ENCODE results near the gene SMIM35. TPM values are rescaled to one million over a fixed set of nuclear protein-coding genes. Genes with fewer than 3 reads are reported as not detected.
A peak's percentile ranks its signal among the peaks of the same experiment; 100 is the strongest.

The SMIM35 gene
- total RNA-seq, 1 experiment from 2014 or later: not detected

DNA sequence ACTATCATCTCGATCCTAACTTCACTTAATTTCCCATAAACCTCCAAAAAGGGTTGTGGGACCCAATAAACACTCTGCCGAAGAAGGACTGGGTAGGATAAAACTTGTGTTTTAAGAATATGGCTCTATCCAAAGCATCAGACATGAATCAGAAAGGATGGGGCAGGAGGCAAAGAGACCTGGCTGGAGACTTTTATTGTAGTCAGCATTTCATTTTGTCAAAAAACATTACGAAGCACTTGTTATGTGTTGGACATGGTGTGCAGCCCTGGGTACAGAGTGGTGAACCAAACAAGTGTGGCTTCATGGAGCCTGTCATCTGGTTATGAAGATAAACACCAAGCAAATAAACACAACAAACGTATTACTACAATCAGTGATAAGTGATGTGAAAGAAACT lies 83.3 kb downstream of the SMIM35 start:
- CTCF ChIA-PET: no interaction called here
- POLR2A ChIA-PET (ENCODE audit: unreplicated experiment): no interaction called here
- DNase-seq: peak in 1 of 2 experiments; percentile 28
- intact Hi-C loops (cut with micrococcal nuclease; ENCODE audit: unreplicated experiment): no loop called here
- no peaks in the 10 kb centered on the region for H3K4me1 ChIP-seq (replicated peaks; ENCODE audit: insufficient read depth)
- no peak overlapping the region for H3K4me2 ChIP-seq
- H3K4me3 ChIP-seq: no peak overlapping the region
- H3K79me2 ChIP-seq (ENCODE audit: low read depth): no peaks in the 10 kb centered on the region
- H3K36me3 ChIP-seq (ENCODE audit: low read depth): no peaks in the 10 kb centered on the region
- H2AFZ ChIP-seq: no peak overlapping the region
- H4K20me1 ChIP-seq (ENCODE audit: insufficient read depth): no peaks in the 10 kb centered on the region
- H3K9me3 ChIP-seq (ENCODE audit: insufficient read depth, low read depth): no peaks in the 10 kb centered on the region
- peaks cover 41% of the 10 kb centered on the region for H3K27me3 ChIP-seq (ENCODE audit: insufficient read depth, low read depth)
- no peaks in the 10 kb centered on the region for H3F3A ChIP-seq (ENCODE audit: insufficient read depth, low read depth)
- no peak overlapping the region for H3K27ac ChIP-seq
- TF ChIP-seq, protein P1, sequence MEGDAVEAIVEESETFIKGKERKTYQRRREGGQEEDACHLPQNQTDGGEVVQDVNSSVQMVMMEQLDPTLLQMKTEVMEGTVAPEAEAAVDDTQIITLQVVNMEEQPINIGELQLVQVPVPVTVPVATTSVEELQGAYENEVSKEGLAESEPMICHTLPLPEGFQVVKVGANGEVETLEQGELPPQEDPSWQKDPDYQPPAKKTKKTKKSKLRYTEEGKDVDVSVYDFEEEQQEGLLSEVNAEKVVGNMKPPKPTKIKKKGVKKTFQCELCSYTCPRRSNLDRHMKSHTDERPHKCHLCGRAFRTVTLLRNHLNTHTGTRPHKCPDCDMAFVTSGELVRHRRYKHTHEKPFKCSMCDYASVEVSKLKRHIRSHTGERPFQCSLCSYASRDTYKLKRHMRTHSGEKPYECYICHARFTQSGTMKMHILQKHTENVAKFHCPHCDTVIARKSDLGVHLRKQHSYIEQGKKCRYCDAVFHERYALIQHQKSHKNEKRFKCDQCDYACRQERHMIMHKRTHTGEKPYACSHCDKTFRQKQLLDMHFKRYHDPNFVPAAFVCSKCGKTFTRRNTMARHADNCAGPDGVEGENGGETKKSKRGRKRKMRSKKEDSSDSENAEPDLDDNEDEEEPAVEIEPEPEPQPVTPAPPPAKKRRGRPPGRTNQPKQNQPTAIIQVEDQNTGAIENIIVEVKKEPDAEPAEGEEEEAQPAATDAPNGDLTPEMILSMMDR (conservative IDR thresholded peaks at IDR 0.05): no peak
- TF ChIP-seq EZH2 (IDR thresholded peaks at IDR 0.05; ENCODE audit: low read depth): no peak
- no TSS peak for BruUV-seq (replicated peaks)
- H3K9me2 ChIP-seq (ENCODE audit: insufficient read depth): no peaks in the 10 kb centered on the region

DNA sequence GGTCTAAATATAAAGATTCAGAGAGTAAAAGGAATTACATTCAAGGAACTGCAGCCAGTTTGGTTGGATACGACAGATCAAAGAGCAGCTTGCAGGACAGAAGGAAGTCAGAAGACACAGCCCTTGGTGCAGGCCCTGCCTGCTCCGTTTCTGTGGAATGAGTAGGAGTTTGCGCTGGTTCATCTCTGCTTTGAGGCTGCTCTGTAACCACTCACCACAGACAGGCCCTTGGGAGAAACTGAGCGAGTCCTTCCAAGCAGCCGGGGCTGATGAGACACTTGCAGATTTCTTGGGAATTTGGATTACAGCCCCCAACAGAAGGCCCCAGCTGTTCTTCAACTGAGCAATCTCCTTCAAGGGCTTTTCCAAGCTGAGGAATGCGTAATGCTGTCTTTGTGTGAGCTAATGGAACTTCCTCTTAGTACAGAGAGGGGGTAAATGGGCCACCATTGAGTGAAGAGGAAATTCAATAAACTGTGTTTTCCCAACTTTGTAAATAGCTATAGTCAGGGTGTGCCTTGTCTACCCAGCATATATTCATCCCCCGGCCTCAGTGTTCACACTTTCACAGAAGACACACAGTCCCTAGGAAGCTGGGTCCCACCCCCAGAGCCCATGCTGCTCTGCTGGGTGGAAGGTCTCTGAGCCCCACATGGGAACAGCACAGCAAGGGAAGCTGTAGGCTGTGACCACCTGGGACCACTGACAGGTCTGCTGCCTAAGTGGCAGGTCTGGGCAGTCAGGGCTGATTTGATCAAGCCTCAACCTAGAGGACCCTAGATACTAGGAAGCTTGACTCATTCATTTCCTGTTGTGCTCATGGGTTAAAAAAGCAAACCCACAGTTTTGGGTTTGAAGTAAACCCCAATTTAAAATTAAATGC lies 84.0 kb downstream of the SMIM35 start:
- intact Hi-C loops (cut with micrococcal nuclease; ENCODE audit: unreplicated experiment): no loop called here
- Histone ChIP-seq H3K9me2 (ENCODE audit: insufficient read depth) (no peaks in the 10 kb centered on the region), H3K4me3 (no peak overlapping the region), H3K27ac (no peak overlapping the region), H3K27me3 (ENCODE audit: insufficient read depth, low read depth) (peaks cover 38% of the 10 kb centered on the region; the same call in 1 of the 2 replicates), H3K4me1 (replicated peaks; ENCODE audit: insufficient read depth) (no peaks in the 10 kb centered on the region), H3F3A (ENCODE audit: insufficient read depth, low read depth) (no peaks in the 10 kb centered on the region), H2AFZ (no peak overlapping the region), H3K4me2 (no peak overlapping the region), H4K20me1 (ENCODE audit: insufficient read depth) (no peaks in the 10 kb centered on the region), H3K9me3 (ENCODE audit: insufficient read depth, low read depth) (no peaks in the 10 kb centered on the region), H3K79me2 (ENCODE audit: low read depth) (no peaks in the 10 kb centered on the region), H3K36me3 (ENCODE audit: low read depth) (no peaks in the 10 kb centered on the region)
- no TSS peak for BruUV-seq (replicated peaks)
- TF ChIP-seq, protein P1 (conservative IDR thresholded peaks at IDR 0.05): no peak
- TF ChIP-seq EZH2 (IDR thresholded peaks at IDR 0.05; ENCODE audit: low read depth): no peak
- CTCF ChIA-PET: no interaction called here
- peak in 1 of 2 experiments; percentile 33 for DNase-seq
- POLR2A ChIA-PET (ENCODE audit: unreplicated experiment): no interaction called here

DNA sequence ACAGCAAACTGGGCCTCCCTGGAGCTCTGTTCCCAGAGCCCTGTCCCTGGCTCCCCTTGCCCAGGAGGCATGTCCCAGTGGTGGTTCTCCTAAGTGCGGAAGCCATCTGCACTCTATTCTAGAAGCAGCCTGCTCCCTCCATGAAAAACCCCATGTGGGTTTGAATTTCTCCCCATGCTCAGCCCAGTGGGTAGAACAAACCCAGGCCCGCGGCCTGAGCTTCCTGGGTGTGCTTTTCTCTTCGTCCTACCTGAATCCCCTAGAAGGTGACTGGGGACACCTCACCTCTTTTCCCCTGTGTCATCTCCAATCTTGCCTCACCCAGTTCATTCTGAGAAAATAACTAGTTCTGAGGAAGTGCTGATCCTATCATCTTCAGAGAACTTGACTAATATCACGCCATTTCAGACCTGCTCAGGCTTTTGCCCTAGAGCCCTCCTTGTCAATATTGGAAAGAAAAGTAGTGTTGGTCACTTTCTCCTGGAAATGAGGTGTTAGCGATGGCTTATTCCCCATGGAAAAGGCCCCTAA lies 84.7 kb downstream of the SMIM35 start:
- no TSS peak for BruUV-seq (replicated peaks)
- Histone ChIP-seq H3K36me3 (ENCODE audit: low read depth) (no peaks in the 10 kb centered on the region), H3K4me2 (no peak overlapping the region), H3K9me2 (ENCODE audit: insufficient read depth) (no peaks in the 10 kb centered on the region), H3K9me3 (ENCODE audit: insufficient read depth, low read depth) (no peaks in the 10 kb centered on the region), H3K27me3 (ENCODE audit: insufficient read depth, low read depth) (peaks cover 34% of the 10 kb centered on the region; the same call in 1 of the 2 replicates), H4K20me1 (ENCODE audit: insufficient read depth) (no peaks in the 10 kb centered on the region), H3K4me3 (no peak overlapping the region), H3K4me1 (replicated peaks; ENCODE audit: insufficient read depth) (no peaks in the 10 kb centered on the region), H2AFZ (no peak overlapping the region), H3F3A (ENCODE audit: insufficient read depth, low read depth) (no peaks in the 10 kb centered on the region), H3K79me2 (ENCODE audit: low read depth) (no peaks in the 10 kb centered on the region), H3K27ac (no peak overlapping the region)
- DNase-seq: peak in 1 of 2 experiments; percentile 20
- TF ChIP-seq, protein P1 (conservative IDR thresholded peaks at IDR 0.05): no peak
- no peak for TF ChIP-seq EZH2 (IDR thresholded peaks at IDR 0.05; ENCODE audit: low read depth)
- ChIA-PET POLR2A (ENCODE audit: unreplicated experiment) (no interaction called here), CTCF (no interaction called here)
- intact Hi-C loops (cut with micrococcal nuclease; ENCODE audit: unreplicated experiment): no loop called here

Data from PC-9 (cell line).